Measurements from ENCODE around the gene STK16.
"Not testable (repeated sequence)": the region's sequence is repeated elsewhere in the genome, so short reads cannot be mapped to it uniquely, and the experiment has no call there.

Gene STK16

GRCh38 chr2:219269362-219270054 lies 24.2 kb downstream of the STK16 start:
- DNase-seq (ENCODE audit: low spot score) = no peak

- no peak for DNase-seq (ENCODE audit: low spot score)
These were observed 24.7 kb downstream of the STK16 start for GRCh38 chr2:219270055-219270372.

- DNase-seq (ENCODE audit: low spot score) = no peak
These were observed 25.7 kb downstream of the STK16 start for GRCh38 chr2:219271021-219271420.

GRCh38 chr2:219272356-219272755 lies 27.1 kb downstream of the STK16 start:
- DNase-seq (ENCODE audit: low spot score) = no peak

- no peak for DNase-seq (ENCODE audit: low spot score)
These were observed 27.7 kb downstream of the STK16 start for GRCh38 chr2:219272995-219273394.

DNA sequence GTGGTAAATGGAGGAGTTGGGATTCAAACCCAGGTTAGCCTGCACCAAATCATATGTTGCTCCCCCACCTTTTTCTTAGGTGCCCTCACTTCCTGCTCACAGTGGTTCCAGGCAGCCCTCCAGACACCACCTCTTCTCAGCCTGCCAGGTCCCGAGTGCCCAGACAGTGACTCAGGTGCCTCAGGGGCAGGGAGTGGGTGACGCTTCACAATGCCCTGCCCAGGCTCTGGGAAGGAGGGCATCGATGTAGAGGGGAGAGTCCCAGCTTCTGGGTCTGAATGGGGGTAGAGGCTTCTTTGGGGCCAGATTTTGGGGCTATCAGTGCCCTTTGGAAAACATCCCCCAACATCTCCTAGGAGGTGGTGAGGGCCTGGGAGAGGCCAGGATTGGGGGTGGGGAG lies 28.7 kb downstream of the STK16 start:
- no peak for DNase-seq (ENCODE audit: low spot score)

- no peak for DNase-seq (ENCODE audit: low spot score)
These were observed 29.2 kb downstream of the STK16 start for GRCh38 chr2:219274361-219274921.

DNA sequence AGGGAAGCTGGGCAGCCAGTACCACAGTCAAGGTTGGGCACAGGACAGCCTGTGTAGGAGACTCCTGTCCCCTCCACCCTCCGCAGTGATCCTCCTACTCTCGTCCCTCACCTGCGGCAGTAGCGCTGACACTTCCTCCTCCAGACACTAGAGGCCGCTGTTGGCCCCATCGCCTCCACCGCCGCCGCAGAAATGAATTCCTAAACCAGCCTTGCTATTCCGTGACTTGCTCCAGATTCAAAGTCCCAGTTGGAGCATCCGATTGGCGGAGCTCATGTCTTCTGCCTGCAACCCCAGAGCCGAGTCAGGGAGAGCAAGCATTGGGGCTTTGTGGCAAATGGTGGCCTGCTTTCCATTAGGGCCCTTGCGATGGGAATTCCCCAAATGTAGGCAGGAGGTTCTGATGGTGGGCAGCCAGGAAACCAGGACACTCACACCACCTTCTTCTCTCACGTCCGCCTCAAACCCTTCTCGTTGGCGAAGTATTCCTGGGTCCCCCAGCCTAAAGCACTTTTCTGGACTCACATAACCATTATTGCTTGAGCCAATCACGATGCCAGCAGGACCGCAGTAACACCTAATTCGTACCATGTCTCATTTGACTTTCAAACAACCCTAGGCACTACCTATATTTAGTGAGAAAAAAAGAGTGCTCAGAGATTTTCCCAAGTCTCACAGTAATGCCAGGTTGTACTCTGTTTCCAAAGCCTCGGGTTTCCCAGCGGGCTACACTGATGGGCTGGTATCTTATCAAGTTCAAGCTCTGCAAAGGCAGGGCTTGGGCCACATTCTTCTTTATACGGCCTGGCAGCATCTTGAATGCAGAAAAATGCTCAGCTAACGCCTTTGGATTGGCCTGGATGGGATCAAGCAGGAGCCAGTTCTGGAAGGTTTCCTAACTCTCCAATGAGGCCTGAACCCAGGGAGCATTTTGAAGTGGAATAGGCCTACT lies 32.7 kb downstream of the STK16 start:
- DNase-seq (ENCODE audit: low spot score) = peak; percentile 79

DNA sequence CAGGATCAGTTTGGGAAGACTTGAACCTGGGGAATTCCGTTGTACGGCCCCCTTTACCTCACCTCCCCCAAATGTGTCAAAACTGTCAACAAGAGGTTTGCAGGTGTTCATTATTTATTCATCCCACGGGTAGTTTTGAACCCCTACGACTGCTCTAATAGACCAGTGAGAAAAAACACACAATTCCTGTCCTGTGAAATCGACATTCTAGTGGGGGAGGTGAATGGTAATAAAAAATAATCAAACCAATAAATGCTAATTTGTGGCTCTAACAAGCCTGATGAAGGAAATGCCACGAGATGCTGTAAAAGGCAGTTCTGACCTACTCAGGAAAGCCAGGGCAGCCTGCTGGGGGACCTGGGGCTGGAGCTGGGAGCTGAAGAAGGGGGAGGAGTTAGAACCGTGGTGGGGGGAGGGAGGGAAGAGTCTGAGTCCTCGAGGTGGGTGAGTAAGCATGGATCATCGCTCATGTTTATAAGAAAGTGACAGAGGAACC lies 33.4 kb downstream of the STK16 start:
- peak; percentile 65 for DNase-seq (ENCODE audit: low spot score)

- peak; percentile 99 for DNase-seq (ENCODE audit: low spot score)
These were observed 34.1 kb downstream of the STK16 start, which contains the start of gene DNAJB2 for GRCh38 chr2:219279151-219279915. TSS of gene DNAJB2 (plus strand) at chr2:219279366. CDS start at chr2:219279834, 468 bp downstream.

DNA sequence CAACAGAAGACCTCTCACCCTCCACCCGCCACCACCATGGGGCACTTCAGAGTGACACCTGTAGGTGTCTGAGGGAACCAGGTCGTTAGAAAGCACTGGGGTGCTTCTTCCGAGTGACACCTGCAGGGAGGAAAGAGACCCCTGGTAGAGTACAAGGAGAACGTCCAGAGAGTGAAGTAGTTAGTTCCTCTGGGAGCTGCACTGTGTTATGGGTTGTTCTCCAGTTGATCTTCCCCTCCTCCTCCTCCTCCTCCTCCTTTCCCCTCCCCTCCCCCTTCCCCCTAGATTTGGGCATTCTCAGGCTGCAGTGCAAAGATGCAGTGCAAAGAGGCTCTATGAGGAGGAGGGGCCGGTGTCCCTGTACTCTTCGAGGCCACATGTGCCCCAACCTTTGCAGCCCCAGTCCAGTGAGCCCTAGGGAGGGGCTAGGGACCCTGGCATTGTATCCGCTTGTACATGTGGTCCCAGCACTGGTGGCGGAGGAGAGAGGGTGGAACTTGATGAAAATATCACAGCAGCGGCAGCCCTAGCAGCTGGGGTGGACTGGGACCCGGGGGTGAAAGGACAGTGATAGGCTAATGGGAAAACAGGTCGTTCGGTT lies 34.7 kb downstream of the STK16 start:
- DNase-seq (ENCODE audit: low spot score) = peak; percentile 84

GRCh38 chr2:219280651-219281050 lies 35.4 kb downstream of the STK16 start:
- DNase-seq (ENCODE audit: low spot score) = no peak

DNA sequence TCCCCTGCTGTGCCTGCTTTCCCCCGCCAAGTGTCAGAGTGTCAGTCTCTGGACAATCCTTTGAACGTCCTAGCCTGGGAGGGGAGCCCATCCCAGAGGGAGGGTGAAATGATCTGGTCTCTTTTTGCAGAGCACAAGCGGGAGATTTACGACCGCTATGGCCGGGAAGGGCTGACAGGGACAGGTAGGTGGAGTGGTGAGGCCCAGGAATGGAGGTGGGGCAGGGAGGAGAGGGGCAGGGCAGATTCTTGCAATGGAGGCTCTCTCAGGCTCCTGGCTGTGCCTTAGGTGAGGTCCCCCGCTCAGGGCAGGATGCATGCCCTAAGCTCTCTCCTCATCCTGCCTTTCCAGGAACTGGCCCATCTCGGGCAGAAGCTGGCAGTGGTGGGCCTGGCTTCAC lies 36.3 kb downstream of the STK16 start:
- DNase-seq (ENCODE audit: low spot score) = no peak

DNA sequence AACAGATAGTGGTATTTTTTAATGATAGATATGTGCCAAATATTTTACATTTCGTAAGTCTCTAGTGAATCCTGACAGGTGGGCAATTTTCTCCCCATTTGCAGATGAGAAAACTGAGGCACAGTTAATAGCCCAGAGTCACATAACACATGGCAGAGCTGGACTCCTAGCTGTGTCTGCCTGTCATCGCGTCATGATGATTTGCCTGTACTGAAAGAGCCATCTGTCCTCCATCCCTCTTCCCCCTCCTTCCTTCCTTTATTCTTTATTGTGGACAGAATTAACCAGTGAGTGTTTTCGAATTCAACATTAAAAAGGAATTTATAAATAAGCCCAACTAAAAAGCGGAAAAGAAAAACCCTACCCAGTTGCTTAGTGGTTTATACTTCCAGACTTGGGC lies 37.1 kb downstream of the STK16 start:
- DNase-seq (ENCODE audit: low spot score) = no peak

DNA sequence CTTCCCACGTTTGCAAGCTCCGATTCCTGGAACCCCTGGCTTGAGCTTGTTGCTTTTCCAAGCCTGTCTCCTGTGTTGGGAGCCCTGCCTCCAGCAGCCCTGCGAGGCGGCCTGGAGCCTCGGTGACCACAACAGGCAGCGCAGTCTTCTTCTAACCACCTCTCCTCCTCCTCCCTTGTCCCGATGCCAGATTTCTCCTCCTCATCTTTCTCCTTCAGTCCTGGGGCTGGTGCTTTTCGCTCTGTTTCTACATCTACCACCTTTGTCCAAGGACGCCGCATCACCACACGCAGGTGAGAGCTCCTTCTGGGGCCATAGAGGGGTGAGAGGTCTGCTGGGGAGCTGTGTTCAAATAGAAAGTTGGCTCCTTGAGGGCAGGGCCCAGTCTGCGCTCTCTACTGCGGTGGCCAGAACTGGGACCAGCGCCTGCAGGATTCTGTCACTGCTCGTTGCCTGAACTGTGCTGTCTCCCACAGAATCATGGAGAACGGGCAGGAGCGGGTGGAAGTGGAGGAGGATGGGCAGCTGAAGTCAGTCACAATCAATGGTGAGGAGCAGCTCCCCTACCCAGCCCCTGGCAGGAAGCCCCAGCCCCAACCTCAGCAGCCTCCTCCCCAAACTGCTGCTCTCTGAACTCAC lies 37.8 kb downstream of the STK16 start:
- no peak for DNase-seq (ENCODE audit: low spot score)

DNA sequence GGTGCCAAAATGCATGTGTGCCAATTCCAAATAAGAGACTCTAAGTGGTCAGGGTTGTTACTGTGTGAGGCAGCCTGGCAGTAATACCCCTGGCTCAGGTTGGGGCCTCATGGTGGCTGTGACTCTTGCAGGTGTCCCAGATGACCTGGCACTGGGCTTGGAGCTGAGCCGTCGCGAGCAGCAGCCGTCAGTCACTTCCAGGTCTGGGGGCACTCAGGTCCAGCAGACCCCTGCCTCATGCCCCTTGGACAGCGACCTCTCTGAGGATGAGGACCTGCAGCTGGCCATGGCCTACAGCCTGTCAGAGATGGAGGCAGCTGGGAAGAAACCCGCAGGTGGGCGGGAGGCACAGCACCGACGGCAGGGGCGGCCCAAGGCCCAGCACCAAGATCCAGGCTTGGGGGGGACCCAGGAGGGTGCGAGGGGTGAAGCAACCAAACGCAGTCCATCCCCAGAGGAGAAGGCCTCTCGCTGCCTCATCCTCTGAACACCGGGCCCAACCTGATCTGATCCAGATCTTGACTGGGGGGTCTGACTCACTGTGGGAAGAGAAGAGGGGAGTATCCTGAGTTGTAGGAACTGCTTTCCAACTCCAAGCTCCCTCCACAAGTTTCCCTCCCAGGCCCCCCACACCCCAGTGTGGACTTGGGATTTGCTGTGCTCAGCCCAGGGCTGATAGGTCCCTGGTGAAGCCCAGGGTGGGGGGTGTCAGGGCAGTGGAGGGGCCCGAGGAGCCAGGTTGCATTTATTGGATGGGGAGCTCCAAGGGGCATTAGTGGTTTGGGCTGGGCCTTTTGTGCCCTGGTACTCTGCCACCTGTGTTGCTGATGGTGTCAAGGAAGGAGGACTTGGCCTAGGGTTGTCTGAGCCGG lies 39.5 kb downstream of the STK16 start:
- no peak for DNase-seq (ENCODE audit: low spot score)

DNA sequence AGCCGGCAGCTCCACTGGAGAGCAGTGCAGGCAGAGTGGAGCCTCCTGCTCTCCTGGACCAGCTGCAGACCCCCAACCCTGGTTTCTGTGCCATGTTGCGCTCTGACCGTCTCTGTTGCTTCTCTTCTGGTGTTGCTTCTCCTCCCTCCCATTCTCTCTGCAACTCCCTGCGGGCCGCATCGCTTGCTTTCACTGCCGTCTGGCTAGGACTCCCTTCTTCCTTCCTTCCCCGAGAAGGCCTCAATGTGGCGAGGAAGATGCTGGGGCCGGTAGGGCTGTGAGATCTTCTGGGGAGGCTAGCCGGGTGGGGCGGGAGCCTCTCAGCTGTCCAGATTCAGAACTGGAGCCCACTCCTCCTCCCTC lies 40.1 kb downstream of the STK16 start:
- no peak for DNase-seq (ENCODE audit: low spot score)

- DNase-seq (ENCODE audit: low spot score) = no peak
These were observed 40.7 kb downstream of the STK16 start for GRCh38 chr2:219285894-219286425.

DNA sequence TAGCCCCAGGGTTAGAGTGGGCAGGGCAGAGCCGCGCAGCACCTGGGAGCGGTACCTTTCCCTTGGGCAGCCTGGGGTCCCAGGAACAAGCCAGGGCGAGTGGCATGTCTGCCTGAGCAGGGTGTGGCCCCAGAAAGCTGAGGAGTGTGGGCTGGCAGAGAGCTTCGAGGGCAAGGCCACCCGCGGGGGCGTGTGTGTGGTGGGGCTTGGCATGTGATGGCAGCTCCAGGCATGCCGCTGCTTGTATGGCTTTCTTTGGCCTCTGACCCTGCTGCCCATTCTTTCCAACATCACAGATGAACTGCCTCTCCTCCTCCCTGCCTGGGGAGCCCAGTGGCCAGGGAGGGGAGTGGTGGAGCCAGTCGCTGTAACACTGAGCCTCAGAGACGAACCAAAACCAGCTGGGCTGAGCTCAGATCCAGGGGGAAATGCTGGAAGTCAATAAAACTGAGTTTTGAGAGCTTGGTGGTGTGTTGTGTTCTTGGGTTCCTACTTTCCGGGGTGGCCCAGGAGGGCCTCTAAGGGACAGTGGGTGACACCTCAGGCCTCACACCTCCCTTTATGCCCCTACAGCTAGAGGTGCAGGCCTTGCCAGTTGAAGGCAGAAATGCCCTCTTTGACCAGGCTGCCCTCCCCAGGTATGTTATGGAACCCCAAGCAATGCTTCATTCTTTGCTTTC lies 41.3 kb downstream of the STK16 start:
- DNase-seq (ENCODE audit: low spot score) = no peak

DNA sequence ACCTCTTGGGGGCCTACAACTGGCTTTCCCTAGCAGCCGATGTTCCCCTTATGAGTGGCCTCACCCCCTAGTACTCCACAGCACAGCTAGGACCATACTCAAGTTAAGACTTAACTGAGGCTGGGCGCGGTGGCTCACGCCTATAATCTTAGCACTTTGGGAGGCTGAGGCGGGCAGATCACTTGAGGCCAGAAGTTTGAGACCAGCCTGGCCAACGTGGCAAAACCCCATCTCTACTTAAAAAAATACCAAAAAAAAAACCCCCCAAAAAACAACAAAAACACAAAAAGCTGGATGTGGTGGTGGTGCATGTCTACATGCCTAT lies 41.8 kb downstream of the STK16 start:
- not testable (repeated sequence) for DNase-seq (ENCODE audit: low spot score)
